ENCODE measurements around the gene TTBK1.

Gene TTBK1

DNA sequence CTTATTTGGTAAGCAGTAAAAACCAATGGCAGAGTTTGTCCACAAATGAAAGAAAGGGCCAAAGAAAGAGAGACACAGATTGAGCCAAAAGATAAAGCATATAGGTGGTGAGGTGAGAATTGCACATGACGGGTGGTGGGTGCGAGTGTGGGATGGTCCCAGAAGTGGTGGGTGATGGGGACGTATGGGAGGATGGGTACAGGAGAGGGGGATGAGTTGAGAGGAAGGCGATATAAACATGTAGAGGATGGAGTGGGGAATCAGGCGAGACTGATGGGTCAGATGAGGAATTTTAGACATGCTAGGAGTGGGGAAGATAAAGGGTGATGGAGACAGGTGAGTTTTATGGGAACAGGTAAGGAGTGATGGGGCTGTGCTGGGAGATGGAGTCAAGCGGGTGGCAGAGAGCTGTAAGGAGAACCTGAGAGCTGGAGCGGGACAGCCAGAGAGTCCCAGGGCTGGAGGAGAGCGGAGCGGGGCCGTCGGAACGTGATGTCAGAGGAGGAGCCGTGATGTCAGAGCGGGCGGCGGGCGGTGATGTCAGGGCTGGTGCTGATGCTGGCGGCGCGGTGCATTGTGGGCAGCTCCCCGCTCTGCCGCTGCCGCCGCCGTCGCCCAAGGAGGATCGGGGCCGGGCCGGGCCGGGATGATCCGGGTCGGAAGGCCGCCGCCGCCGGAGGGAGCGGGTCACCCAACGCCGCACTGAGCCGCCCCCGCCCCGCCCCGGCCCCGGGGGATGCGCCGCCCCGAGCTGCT, at the start of gene TTBK1:
Gene TTBK1 (plus strand): TSS at position 574 of the 756 bp plus-strand sequence. CDS start 3,180 bp downstream, outside the sequence.
- no peak for DNase-seq (ENCODE audit: low spot score)

DNA sequence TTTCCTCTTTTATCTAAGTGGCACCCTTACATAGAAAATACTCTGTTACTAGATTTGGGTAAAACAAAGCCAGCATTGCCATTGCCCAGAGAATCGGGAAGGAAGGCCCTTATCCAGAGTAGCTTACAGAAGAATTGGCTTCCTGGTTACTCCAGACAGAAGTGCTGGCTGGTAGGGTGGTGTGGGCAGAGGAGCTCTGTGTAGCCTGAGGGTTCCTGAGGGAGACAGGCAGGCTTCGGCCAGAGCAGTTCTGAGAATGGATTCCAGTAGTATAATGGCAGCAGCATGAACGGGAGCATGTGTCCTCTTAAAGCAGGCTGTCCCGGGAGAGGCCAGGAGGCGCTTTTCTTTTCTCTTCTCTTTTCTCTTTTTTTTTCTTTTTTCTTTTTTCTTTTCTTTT, 49.4 kb upstream of the TTBK1 start:
- DNase-seq (ENCODE audit: low spot score) = no peak

DNA sequence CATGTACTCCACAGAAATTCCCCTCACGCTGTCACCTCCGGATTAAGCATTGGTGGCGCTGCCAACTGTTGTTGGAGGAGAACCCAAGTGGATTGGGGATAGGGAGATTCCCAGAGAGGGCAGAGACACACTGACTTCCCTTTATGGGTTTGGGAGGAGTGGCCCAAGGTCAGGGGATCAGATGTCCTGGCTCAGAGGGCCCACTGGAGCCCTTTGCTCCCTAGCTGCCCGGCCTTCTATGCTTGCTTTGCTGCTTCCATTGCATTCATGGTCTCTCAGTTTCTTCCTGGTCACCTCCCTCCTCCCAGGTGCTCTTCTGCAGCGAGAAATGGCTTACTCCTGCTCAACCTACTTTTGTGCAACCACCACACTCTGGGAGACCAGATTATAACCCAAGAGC, 46.9 kb upstream of the TTBK1 start:
- DNase-seq (ENCODE audit: low spot score) = no peak

DNA sequence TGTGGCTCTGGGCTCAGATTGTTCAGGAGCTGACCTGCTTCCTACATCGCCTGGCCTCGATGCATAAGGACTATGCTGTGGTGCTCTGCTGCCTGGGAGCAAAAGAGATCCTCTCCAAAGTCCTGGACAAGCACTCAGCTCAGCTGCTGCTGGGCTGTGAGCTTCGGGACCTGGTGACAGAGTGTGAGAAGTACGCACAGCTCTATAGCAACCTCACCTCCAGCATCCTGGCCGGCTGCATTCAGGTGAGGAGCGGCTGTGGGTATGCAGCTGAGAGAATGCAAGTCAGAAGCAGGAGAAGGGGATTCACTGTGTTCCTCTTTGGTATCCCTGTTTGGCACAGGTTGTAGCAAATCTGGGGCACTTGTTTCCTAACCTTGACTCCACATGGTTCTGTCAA, 43.4 kb upstream of the TTBK1 start:
- no peak for DNase-seq (ENCODE audit: low spot score)

DNA sequence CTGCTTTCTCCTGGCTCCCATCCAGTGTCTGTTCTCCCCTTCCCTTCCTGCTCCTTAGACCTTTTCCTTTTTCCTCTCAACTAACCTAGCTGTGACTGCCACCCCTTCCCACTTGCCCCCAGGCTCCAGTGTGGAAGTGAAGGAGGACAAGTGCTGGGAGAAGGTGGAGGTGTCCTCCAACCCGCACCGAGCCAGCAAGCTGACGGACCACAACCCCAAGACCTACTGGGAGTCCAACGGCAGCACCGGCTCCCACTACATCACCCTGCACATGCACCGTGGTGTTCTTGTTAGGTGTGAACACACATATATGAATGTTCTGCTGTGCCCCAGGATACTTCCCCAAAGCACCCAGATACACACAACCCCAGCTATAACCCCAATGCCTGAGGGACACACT, 42.7 kb upstream of the TTBK1 start:
- no peak for DNase-seq (ENCODE audit: low spot score)

DNA sequence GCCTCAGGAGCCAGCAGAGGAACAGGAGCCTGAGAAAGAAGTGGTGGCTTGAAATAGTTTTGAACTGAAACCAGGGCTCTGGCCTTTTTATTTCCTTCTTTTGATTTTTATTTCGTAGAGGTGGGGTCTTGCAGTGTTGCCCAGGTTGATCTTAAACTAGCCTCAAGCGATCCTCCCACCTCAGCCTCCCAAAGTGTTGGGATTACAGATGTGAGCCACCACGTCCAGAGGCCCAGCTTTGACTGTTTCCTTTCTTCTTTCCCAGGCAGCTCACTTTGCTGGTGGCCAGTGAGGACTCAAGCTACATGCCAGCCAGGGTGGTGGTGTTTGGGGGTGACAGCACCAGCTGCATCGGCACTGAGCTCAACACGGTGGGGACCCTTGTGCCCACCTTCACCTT, 40.8 kb upstream of the TTBK1 start:
- DNase-seq (ENCODE audit: low spot score) = no peak

DNA sequence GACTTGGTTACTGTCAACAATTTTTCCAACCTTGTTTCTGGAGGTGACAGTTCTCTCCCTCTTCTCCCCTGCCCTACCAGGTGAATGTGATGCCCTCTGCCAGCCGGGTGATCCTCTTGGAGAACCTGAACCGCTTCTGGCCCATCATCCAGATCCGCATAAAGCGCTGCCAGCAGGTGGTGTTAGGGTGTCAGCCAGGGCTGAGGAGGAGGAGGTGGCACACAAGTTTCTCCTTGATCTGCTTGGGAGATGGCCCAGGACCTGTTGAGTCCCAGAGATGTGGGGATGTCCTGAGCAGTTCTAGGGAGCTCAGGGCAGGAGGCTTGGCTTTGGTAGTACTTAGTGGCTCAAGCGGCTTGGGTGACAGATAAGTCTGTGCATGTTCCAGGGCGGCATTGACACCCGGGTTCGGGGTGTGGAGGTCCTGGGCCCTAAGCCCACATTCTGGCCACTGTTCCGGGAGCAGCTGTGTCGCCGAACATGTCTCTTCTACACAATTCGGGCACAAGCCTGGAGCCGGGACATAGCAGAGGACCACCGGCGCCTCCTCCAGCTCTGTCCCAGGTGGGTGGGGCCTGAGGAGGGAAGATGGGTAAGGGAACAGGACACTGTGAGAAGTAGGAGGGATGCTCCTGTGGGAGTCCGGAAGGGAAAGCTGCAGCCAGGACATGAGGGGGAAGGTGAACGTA, 40.1 kb upstream of the TTBK1 start:
- no peak for DNase-seq (ENCODE audit: low spot score)

DNA sequence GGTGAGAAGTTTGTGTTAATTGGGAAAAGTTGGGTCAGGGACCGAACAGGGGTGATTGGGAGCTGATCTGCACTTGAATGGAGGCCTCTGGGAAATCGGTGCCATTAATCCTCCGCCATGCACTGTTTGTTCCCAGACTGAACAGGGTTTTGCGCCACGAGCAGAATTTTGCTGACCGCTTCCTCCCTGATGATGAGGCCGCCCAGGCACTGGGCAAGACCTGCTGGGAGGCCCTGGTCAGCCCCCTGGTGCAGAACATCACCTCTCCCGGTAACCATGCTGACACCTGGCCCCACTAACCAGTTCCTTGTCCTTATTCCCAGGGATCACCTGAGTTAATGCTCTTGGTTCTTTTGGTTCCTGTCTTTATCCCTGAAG, 39.6 kb upstream of the TTBK1 start:
- DNase-seq (ENCODE audit: low spot score) = no peak

DNA sequence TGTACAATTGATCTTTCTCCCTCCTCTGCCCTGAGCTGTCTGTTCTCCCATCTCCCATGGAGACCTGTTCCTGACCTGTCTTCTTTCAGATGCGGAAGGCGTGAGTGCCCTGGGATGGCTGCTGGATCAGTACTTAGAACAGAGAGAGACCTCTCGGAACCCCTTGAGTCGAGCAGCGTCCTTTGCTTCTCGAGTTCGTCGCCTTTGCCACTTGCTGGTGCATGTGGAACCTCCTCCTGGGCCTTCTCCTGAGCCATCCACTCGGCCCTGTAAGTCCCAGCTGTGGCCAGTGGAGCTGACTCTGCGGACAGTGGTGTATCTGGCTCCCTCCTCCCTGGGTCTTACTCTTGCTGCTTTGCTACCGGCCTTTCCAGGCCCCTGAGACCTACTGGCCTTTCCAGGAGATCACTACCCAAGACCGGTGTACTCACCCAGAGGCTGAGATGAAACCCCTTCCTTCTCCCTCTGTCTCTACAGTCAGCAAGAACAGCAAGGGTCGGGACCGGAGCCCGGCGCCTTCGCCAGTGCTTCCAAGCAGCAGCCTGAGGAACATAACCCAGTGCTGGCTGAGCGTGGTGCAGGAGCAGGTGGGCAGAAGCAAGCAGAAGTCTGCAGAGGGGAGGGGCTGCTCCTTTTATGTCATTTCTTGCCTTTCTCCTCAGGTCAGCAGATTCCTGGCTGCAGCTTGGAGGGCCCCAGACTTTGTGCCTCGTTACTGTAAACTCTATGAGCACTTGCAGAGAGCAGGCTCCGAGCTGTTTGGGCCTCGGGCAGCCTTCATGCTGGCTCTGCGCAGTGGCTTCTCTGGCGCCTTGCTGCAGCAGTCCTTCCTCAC, 38.8 kb upstream of the TTBK1 start:
- no peak for DNase-seq (ENCODE audit: low spot score)

DNA sequence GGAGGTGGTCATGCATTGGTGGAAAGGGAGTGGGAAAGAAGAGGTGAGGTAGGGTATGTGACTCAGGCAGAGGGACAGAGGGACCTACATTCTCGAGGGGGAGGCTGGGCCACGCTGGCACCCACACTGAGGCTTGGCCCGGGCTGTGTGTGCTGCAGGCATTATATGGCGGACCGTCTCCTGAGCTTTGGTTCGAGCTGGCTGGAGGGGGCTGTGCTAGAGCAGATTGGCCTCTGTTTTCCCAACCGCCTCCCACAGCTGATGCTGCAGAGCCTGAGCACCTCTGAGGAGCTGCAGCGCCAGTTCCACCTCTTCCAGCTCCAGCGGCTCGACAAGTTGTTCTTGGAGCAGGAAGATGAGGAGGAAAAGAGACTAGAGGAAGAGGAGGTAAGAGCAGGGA, 37.4 kb upstream of the TTBK1 start:
- DNase-seq (ENCODE audit: low spot score) = no peak

DNA sequence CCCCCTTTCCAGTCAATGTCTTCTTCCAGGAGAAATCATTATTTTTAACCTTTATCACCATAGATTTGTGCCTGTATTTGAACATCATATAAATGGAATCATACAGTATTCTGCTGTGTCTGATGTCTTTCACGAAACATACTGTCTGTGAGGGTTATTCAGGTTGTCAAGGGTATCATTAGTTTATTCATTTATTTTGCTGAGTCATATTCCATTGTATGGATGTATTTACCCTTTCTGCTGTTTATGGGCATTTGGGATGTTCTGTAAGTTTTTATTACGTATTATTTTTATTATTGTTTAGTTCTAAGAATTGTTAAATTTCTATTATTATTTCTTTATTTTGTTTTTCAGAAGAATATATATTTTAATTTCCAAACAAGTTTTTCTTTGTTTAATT, 36.0 kb upstream of the TTBK1 start:
- no peak for DNase-seq (ENCODE audit: low spot score)

DNA sequence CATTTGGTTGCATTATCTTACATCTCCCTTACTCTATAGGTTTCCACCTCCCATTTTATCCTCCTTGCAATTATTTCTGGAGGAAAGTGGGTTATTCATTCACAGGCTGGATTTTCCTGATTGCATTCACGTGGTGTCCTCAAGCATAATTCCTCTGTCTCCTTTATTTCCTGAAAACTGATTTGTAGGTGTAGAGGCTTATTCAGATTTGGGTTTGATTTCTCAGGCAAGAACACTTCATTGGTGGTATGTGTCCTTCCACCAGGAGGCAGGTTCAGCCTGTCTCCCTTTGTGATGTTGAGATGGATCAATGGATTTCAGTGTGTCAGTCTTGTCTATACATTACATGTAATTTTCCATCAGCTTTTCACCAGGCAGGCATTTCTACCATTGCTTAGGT, 31.3 kb upstream of the TTBK1 start:
- DNase-seq (ENCODE audit: low spot score) = no peak

DNA sequence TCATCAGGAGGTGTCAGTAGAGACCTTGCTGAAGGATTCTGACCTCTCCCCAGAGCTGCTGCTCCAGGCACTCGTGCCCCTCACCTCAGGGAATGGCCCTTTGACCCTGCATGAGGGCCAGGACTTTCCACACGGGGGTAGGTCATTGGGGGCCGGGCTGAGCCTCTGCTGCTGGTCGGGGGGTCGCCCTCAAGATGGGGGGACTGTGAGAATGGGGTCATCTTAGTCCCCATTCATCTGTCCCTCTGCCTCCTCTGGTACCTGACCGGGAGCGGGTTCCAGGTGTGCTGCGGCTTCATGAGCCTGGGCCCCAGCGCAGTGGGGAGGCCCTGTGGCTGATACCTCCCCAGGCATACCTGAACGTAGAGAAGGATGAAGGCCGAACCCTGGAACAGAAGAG, 29.9 kb upstream of the TTBK1 start:
- no peak for DNase-seq (ENCODE audit: low spot score)

DNA sequence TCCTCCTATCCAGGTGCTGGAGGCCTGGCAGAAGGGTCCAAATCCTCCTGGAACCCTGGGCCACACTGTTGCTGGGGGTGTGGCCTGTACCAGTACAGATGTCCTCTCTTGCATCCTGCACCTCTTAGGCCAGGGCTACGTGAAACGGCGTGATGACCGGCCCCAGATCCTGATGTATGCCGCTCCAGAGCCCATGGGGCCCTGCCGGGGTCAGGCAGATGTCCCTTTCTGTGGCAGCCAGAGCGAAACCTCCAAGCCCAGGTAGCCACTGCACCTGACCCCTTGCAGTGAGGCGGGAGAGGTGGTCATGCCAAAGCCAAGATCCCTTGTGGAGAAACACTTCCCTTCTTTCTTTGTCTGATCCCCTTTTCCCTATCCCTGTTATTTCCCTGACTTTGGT, 28.2 kb upstream of the TTBK1 start:
- no peak for DNase-seq (ENCODE audit: low spot score)

DNA sequence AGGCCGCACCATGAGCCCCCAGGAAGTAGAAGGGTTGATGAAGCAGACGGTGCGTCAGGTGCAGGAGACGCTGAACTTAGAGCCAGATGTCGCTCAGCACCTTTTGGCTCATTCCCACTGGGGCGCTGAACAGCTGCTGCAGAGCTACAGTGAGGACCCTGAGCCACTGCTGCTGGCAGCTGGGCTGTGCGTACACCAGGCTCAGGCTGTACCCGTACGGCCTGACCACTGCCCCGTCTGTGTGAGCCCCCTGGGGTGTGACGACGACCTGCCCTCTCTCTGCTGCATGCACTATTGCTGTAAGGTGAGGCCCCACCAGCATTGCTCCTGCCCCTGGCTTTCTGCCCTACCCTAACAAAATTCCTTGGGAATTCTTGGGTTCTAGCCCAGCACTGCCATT, 27.1 kb upstream of the TTBK1 start:
- no peak for DNase-seq (ENCODE audit: low spot score)

DNA sequence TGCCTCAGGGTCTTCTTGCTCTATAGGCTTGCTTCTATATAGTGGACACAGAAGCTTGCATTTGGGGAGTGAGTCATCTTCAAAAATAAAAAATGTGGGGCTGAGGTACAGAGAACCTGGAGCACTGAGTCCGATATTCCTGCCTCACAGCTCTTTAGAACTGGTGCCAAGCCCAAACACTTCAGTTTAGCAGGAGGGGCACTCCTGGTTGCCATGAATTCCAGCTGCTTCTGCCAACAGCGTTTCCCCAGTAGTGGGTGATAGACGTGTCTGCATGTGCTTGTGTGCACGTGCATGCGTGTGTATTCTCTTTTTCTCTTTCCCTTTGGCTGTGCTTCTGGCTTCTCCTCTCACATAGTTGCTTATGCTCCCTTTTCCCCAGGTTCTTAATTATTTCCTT, 25.9 kb upstream of the TTBK1 start:
- no peak for DNase-seq (ENCODE audit: low spot score)

DNA sequence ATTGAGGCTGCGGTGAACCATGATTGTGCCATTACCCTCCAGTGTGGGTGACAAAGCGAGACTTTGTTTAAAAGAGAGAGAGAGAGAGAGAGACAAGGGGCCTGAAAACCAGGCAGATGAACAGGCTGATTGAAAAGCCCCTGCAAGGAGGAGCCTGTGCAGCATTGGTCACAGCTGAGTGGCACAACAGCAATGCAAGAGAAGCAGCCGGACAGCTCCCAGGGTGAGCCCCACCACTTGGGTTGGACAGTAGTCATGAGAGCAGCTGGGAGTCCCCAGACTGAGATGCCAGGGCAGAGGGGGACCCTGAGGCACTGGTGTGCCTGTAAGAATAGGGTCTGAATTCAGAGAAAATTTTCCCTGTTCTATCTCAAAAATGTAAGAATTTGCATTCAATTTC, 24.2 kb upstream of the TTBK1 start:
- DNase-seq (ENCODE audit: low spot score) = no peak

DNA sequence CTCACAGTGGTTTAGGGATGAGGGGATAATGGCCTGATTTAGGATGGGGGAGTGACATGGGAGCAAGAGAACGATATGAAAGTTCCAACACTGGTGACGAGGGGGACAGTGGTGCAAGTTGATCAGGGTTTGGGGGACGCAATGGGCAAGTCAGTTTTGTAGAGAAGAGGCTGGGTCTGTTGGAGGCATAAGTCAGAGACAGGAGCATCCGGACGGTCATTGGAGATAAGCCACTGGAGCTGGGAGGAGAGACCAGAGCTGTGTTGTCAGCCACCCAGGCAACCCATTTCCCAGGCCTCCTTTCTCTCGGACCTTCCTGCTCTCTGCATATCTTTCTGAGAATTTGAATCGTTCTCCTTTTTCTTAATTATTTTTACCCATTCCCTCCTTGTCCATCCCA, 23.5 kb upstream of the TTBK1 start:
- no peak for DNase-seq (ENCODE audit: low spot score)

DNA sequence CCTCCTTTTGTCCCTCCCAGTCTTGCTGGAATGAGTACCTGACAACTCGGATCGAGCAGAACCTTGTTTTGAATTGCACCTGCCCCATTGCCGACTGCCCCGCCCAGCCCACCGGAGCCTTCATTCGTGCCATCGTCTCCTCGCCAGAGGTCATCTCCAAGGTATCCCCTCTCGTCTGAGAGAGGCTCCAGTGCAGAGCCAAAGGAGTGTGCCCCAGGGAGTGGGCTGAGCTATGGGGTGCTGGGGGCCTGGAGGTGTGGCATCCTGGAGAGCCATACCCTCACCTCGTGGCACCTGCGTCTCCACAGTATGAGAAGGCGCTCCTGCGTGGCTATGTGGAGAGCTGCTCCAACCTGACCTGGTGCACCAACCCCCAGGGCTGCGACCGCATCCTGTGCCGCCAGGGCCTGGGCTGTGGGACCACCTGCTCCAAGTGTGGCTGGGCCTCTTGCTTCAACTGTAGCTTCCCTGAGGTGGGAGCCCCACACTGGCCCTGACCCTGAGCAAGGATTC, 22.8 kb upstream of the TTBK1 start:
- no peak for DNase-seq (ENCODE audit: low spot score)

DNA sequence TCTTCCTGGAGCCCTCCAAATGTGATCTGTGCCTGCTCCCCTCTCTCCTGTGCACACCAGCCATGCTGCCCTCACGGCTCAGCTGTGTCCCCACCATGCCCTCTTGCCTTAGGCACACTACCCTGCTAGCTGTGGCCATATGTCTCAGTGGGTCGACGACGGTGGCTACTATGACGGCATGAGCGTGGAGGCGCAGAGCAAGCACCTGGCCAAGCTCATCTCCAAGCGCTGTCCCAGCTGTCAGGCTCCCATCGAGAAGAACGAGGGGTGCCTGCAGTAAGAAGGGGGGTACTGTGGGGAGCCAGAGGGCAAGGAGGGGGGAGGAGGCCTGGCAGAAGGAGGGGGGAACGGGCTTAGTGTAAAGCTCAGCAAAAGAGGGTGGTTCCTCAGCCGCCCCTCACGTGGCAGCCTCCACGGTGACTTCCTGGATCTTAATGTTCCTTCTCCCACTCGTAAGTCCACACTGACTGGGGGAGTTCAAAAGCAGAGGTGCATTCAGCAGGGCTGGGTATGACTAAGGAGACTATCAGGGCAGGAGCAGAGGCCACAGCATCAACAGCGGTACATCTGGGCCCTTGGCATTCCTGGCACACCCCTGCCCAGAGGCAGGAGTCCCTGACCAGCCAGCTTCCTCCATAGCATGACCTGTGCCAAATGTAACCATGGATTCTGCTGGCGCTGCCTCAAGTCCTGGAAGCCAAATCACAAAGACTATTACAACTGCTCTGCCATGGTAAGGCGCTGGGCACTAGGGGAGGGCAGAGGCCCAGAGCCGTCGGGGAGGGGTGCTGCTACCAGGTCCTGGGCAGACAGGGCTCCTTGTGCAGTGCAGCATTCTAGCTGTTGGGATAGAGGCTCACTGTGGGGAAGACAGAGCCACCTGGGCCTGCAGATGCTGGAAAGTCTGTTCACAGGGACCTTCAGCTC, 22.0 kb upstream of the TTBK1 start:
- DNase-seq (ENCODE audit: low spot score) = no peak

DNA sequence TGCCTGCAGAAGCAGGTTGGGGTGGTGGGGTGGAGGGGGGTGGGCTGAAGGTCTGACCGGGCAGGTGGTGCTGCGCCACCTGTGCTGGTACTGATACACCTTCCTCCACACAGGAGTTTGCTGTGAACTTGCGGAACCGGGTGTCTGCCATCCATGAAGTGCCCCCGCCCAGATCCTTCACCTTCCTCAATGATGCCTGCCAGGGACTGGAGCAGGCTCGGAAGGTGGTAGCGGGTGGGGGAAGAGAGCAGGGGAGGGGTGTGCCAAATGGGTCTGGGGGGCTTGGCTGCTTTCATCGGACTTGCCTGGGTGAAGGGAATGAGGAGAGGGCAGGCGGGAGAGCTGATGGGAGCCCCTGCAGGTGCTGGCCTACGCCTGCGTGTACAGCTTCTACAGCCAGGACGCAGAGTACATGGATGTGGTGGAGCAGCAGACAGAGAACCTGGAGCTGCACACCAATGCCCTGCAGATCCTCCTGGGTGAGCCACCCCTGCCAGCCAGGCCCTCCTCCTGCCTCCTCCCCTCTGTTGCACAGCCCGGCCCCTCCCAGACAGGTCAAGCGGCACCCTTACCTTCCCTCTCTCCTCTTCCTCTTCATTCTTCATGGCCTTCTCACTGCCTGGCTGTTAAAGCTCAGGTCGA, 20.7 kb upstream of the TTBK1 start:
- DNase-seq (ENCODE audit: low spot score) = no peak
